Measurements from ENCODE around the gene ZNF821.
"Not testable (repeated sequence)": the region's sequence is repeated elsewhere in the genome, so short reads cannot be mapped to it uniquely, and the experiment has no call there.

The ZNF821 gene

DNA sequence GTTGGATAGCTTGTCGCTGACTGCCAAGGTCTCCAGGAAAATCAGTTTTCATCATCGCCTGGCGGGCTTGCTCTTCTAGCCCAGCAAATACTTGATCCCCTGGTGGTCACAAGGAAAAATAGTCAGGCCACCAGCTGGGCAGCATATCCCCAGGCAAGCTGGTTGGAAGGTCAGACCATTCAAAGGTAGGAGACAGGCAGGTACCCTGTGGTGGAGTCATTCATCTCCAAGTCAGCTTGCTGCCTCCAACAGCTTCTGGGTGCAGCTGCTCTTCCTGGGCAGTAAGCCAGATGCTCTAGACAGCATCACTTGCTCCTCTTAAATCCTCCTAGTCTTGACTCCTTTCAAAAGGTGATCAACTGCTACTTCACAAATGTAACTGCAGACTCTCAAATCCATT is 16.0 kb downstream of the ZNF821 start:
- DNase-seq: no peak
- H2AFZ ChIP-seq (ENCODE audit: low read length): no peak overlapping the region

DNA sequence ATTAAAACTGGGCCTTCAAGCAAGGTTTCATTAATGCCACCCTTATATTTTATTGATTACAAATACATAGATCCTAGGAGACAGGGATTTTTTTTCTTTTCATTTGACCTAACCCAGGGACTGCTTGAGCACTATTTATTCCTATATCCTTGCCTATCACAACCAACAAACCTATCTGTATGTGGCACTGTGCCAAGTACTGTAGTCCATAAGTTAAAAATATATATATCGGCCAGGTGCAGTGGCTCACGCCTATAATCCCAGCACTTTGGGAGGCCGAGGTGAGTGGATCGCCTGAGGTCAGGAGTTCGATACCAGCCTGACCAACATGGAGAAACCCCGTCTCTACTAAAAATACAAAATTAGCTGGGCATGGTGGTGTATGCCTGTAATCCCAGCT is 16.8 kb downstream of the ZNF821 start:
- not testable (repeated sequence) for H3K4me3 ChIP-seq (ENCODE audit: low read length); DNase-seq; H4K20me1 ChIP-seq (ENCODE audit: insufficient read depth, low read length); H3K4me1 ChIP-seq (ENCODE audit: low read length); H3K9me2 ChIP-seq (replicated peaks; ENCODE audit: insufficient read depth, low read length); H2AFZ ChIP-seq (ENCODE audit: low read length); H3K4me2 ChIP-seq (ENCODE audit: low read depth, low read length); H3K9me3 ChIP-seq (replicated peaks; ENCODE audit: insufficient read depth, low read length); H3K27me3 ChIP-seq (replicated peaks; ENCODE audit: insufficient read depth, low read length); H3K27ac ChIP-seq (ENCODE audit: low read length); H3F3A ChIP-seq (ENCODE audit: insufficient read depth, low read length); H3K79me2 ChIP-seq (ENCODE audit: low read length); H3K36me3 ChIP-seq (replicated peaks; ENCODE audit: insufficient read depth, low read length); H3K9ac ChIP-seq (ENCODE audit: low read length)

More for the DNA sequence above, 16.0 kb downstream of the ZNF821 start:
- peaks cover 4% of the 10 kb centered on the region for H3F3A ChIP-seq (ENCODE audit: insufficient read depth, low read length)
- TF ChIP-seq, protein P1, sequence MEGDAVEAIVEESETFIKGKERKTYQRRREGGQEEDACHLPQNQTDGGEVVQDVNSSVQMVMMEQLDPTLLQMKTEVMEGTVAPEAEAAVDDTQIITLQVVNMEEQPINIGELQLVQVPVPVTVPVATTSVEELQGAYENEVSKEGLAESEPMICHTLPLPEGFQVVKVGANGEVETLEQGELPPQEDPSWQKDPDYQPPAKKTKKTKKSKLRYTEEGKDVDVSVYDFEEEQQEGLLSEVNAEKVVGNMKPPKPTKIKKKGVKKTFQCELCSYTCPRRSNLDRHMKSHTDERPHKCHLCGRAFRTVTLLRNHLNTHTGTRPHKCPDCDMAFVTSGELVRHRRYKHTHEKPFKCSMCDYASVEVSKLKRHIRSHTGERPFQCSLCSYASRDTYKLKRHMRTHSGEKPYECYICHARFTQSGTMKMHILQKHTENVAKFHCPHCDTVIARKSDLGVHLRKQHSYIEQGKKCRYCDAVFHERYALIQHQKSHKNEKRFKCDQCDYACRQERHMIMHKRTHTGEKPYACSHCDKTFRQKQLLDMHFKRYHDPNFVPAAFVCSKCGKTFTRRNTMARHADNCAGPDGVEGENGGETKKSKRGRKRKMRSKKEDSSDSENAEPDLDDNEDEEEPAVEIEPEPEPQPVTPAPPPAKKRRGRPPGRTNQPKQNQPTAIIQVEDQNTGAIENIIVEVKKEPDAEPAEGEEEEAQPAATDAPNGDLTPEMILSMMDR (IDR thresholded peaks at IDR 0.05; ENCODE audit: low read length): no peak
- no peak for TF ChIP-seq EZH2phosphoT487 (IDR thresholded peaks at IDR 0.05; ENCODE audit: low read length)
- TF ChIP-seq EZH2 (optimal IDR thresholded peaks at IDR 0.05; ENCODE audit: low read depth, low read length): no peak
- no peaks in the 10 kb centered on the region for H3K9me3 ChIP-seq (replicated peaks; ENCODE audit: insufficient read depth, low read length)
- H4K20me1 ChIP-seq (ENCODE audit: insufficient read depth, low read length): no peaks in the 10 kb centered on the region
- no peaks in the 10 kb centered on the region for H3K27me3 ChIP-seq (replicated peaks; ENCODE audit: insufficient read depth, low read length)
- no peak overlapping the region for H3K4me2 ChIP-seq (ENCODE audit: low read depth, low read length)
- H3K4me1 ChIP-seq (ENCODE audit: low read length): 0 out of 2 replicates have a peak, but pooled peaks cover 3% of the 10 kb centered on the region
- no peaks in the 10 kb centered on the region for H3K79me2 ChIP-seq (ENCODE audit: low read length)
- 0 out of 2 replicates have a peak, but pooled peaks cover 4% of the 10 kb centered on the region for H3K36me3 ChIP-seq (replicated peaks; ENCODE audit: insufficient read depth, low read length)
- H3K9ac ChIP-seq (ENCODE audit: low read length): no peak overlapping the region
- no peaks in the 10 kb centered on the region for H3K9me2 ChIP-seq (replicated peaks; ENCODE audit: insufficient read depth, low read length)
- no peak overlapping the region for H3K27ac ChIP-seq (ENCODE audit: low read length)
- H3K4me3 ChIP-seq (ENCODE audit: low read length): no peak overlapping the region

DNA sequence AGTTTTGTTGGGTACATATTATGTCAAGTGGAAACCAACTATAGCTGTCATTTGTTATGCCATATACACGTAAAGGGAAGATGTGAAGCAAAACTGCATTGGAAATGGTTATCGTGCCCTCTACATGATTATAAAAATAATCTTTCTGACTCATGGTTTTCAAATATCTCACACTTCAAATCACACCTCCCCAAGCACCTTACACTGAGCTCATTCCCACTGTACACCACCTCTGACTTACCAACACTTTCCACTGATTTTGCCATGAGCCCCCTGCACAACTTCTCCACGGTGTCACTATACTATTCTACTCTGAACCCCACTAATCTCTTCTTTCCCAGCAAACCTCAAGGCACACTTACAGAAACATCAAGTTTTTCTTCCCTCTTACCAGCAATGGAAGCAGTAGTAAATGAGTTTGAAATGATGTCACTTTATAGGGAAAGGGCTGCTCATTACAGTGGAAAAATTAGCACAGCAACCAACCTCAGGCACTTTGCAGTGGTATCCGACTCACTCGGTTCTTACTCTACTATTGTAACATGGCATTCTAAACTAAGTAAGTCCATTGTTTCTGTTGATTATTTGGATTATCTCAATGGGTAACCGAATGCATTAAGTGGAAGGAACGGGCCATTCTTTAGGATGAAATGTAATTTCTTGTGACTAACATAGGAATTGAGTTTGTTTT is 18.7 kb downstream of the ZNF821 start:
- 0 out of 2 replicates have a peak, but pooled peaks cover 4% of the 10 kb centered on the region for H3K36me3 ChIP-seq (replicated peaks; ENCODE audit: insufficient read depth, low read length)

More for the DNA sequence above, 18.7 kb downstream of the ZNF821 start:
- Histone ChIP-seq H4K20me1 (ENCODE audit: insufficient read depth, low read length) (no peaks in the 10 kb centered on the region), H3K27ac (ENCODE audit: low read length) (no peak overlapping the region), H3K4me2 (ENCODE audit: low read depth, low read length) (no peak overlapping the region), H3K4me1 (ENCODE audit: low read length) (no peaks in the 10 kb centered on the region), H3K27me3 (replicated peaks; ENCODE audit: insufficient read depth, low read length) (no peaks in the 10 kb centered on the region), H2AFZ (ENCODE audit: low read length) (no peak overlapping the region), H3K9me3 (replicated peaks; ENCODE audit: insufficient read depth, low read length) (no peaks in the 10 kb centered on the region), H3K79me2 (ENCODE audit: low read length) (no peaks in the 10 kb centered on the region), H3K9me2 (replicated peaks; ENCODE audit: insufficient read depth, low read length) (no peaks in the 10 kb centered on the region), H3K4me3 (ENCODE audit: low read length) (no peak overlapping the region), H3F3A (ENCODE audit: insufficient read depth, low read length) (no peaks in the 10 kb centered on the region), H3K9ac (ENCODE audit: low read length) (no peak overlapping the region)
- no peak for DNase-seq
- no peak for TF ChIP-seq EZH2 (optimal IDR thresholded peaks at IDR 0.05; ENCODE audit: low read depth, low read length)
- TF ChIP-seq, protein P1 (IDR thresholded peaks at IDR 0.05; ENCODE audit: low read length): no peak
- TF ChIP-seq EZH2phosphoT487 (IDR thresholded peaks at IDR 0.05; ENCODE audit: low read length): no peak
